ENCODE results near the gene CDH4. TPM values are rescaled to one million over a fixed set of nuclear protein-coding genes. Genes with fewer than 3 reads are reported as not detected.

The CDH4 gene
- total and polyA plus RNA-seq, 2 of the 4 experiments (the other 2 are of a cell fraction): 1.6 to 3.5 TPM

- H3K4me2 ChIP-seq (ENCODE audit: low read depth, low read length): no peak overlapping the region
- no peak overlapping the region for H3K56ac ChIP-seq (ENCODE audit: extremely low read depth, insufficient read depth, low read length)
- no peak overlapping the region for H2AK9ac ChIP-seq (replicated peaks; ENCODE audit: low read depth, low read length, poor library complexity)
- in situ Hi-C loops (cut with MboI; ENCODE audit: low sequenced_read_pairs): no loop called here
- no peaks in the 10 kb centered on the region for H3K27me3 ChIP-seq (ENCODE audit: control insufficient read depth, insufficient read depth, low read length)
- no peaks in the 10 kb centered on the region for H3K36me3 ChIP-seq (ENCODE audit: control insufficient read depth, insufficient read depth, low read length)
- H3K27ac ChIP-seq (ENCODE audit: insufficient read depth, low read length): no peak overlapping the region
- no peaks in the 10 kb centered on the region for H3K9me1 ChIP-seq (ENCODE audit: insufficient read depth, low read length)
- H4K5ac ChIP-seq (ENCODE audit: low read depth, low read length): no peak overlapping the region
- WGBS, 2 experiments (ENCODE audit: extremely low coverage in 2 of 2, insufficient read length in 1 of 2): no CpG with 5 or more reads among the region's 7 CpGs
- TF ChIP-seq FOS (IDR thresholded peaks at IDR 0.05; ENCODE audit: low read depth, low read length) (no peak), RFX5 (IDR thresholded peaks at IDR 0.05; ENCODE audit: low read depth, low read length) (no peak), NFE2L2 (IDR thresholded peaks at IDR 0.05; ENCODE audit: low read depth, low read length) (no peak), RCOR1 (IDR thresholded peaks at IDR 0.05; ENCODE audit: insufficient replicate concordance, low read length) (no peak), RAD21 (IDR thresholded peaks at IDR 0.05; ENCODE audit: low read length) (no peak)
- no peak for ATAC-seq (ENCODE audit: low read depth)
- no peak overlapping the region for H2BK15ac ChIP-seq (ENCODE audit: low read depth, low read length)
- no peak overlapping the region for H4K91ac ChIP-seq (ENCODE audit: insufficient read depth, low read depth, low read length)
- dilution Hi-C loops (cut with HindIII; ENCODE audit: low sequenced_read_pairs, unreplicated experiment): no loop called here
- H3K79me1 ChIP-seq (ENCODE audit: low read depth in 1 of 2, low read length in 2 of 2): peaks cover 0 to 4% of the 10 kb centered on the region in 2 experiments; a peak in 1 of 4 replicates
- no peak for DNase-seq
- no peak overlapping the region for H2AK5ac ChIP-seq (ENCODE audit: low read depth, low read length)
- H2BK120ac ChIP-seq (ENCODE audit: low read depth, low read length): no peak overlapping the region
- no peaks in the 10 kb centered on the region; the same call in 1 of the 2 replicates for H4K20me1 ChIP-seq (ENCODE audit: insufficient read depth, low read length)
- no TSS peak for BruUV-seq (replicated peaks)
- no peak overlapping the region for H4K8ac ChIP-seq (ENCODE audit: low read depth in 2 of 2, low read length in 2 of 2)
- H3K18ac ChIP-seq (ENCODE audit: low read depth, low read length): no peak overlapping the region
- peaks cover 4% of the 10 kb centered on the region for H3K9me3 ChIP-seq (ENCODE audit: control insufficient read depth, insufficient read depth, low read length)
- H3K9ac ChIP-seq (ENCODE audit: low read depth, low read length): no peak overlapping the region
- CTCF ChIA-PET: interaction anchor here (0.6 kb wide), 1 partner anchor 907 kb away, joined by 6 read pairs; no protein-coding TSS in a partner anchor
- no peak overlapping the region for H2BK20ac ChIP-seq (ENCODE audit: low read depth, low read length)
- intact Hi-C loops (cut with micrococcal nuclease): no loop called here
- no peak overlapping the region for H2AFZ ChIP-seq (replicated peaks; ENCODE audit: low read length, poor library complexity)
- POLR2A ChIA-PET (ENCODE audit: unreplicated experiment): no interaction called here
- no peak overlapping the region for H3K4ac ChIP-seq (ENCODE audit: low read depth, low read length)
- no peak overlapping the region for H3K23ac ChIP-seq (ENCODE audit: low read depth, low read length)
- no peak overlapping the region for H2BK5ac ChIP-seq (ENCODE audit: low read depth, low read length, poor library complexity, severe bottlenecking)
- no peak overlapping the region for H3K14ac ChIP-seq (replicated peaks; ENCODE audit: low read depth, low read length)
- H3K4me3 ChIP-seq (ENCODE audit: insufficient read depth, low read depth, low read length): no peak overlapping the region
- no peaks in the 10 kb centered on the region for H3K4me1 ChIP-seq (ENCODE audit: control insufficient read depth, insufficient read depth, low read length)
Measured at GRCh38 chr20:61380545-61380915, 128.5 kb downstream of the CDH4 start.

Data from IMR-90 (cell line).